Skeletal muscle cell (primary cell): ENCODE measurements around the gene B3GNT5.

Source experiments
- DNase-seq: peaks from one replicate; pipeline ENCODE4 v3.0.0-alpha.2; 2010; ENCODE audit warnings: low read depth
- H3K4me3 ChIP-seq: 2 replicates; pipeline ENCODE4 v1.5.1; 2011; ENCODE audit warnings: low read depth, mild to moderate bottlenecking, control low read depth, low read length, moderate library complexity

The B3GNT5 gene

GRCh38 chr3:183261151-183261724 lies 8.2 kb downstream of the B3GNT5 start:
- H3K4me3 ChIP-seq, result no peak overlapping the region
- DNase-seq, result no peak

DNA sequence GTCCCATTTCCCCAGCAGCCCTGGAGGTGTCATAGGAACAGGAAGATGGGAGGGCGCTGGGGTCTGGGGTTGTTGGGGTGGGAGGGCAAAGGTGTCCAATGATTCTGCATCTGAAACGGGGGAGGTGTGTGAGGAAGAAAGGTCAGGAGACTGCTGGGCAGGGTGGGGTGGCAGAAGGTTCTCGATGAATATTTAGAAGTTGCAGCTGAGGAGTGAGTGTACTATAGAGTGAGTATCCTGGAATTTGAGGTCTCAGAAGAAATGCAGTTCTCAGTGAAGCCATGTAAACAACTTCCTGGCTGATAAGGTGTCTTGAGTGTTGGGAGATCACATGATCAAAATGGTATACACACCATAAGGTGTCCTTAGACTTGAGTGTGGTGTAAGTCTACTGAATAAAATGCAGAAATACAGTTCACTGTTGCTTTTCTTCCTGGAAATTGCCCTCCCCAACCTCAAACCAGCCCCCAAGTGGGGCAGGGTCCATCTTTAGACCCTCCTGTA lies 9.9 kb downstream of the B3GNT5 start:
- H3K4me3 ChIP-seq, result no peak overlapping the region
- no peak for DNase-seq

- DNase-seq, result no peak
- no peak overlapping the region for H3K4me3 ChIP-seq
Measured at GRCh38 chr3:183264268-183264667, 11.2 kb downstream of the B3GNT5 start.

GRCh38 chr3:183265157-183265642 lies 12.1 kb downstream of the B3GNT5 start:
- H3K4me3 ChIP-seq, result no peak overlapping the region
- DNase-seq, result no peak

DNA sequence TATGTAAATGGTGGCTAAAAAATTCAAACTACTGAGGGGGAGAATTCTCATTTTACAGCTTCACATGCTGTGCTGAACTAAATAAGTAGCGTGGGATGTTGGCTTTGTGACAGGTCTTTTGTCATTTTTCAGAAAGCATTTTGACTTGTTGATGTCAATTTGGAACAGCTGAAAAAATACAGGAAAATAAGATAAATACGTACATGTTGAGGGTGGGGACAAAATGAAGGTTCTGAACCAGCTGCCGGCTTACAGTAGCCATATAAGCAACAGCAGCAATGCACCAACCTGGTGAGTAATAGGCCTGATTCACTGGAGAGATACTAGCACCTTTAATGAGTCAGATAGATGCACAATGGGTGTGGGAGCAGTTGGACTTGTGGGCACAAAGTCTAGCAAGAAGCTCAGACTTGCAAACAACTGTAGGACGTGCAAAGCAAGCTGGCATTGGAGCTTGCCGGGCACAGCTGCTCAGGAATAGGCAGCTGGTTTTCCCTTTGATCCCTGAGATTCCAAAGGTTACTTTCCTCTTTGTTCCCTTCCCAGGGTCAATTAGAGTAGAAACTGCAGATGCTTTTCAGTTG lies 12.9 kb downstream of the B3GNT5 start:
- peak; percentile 94 for DNase-seq
- no peak overlapping the region for H3K4me3 ChIP-seq

- no peak overlapping the region for H3K4me3 ChIP-seq
- no peak for DNase-seq
Measured at GRCh38 chr3:183266454-183266853, 13.4 kb downstream of the B3GNT5 start.

DNA sequence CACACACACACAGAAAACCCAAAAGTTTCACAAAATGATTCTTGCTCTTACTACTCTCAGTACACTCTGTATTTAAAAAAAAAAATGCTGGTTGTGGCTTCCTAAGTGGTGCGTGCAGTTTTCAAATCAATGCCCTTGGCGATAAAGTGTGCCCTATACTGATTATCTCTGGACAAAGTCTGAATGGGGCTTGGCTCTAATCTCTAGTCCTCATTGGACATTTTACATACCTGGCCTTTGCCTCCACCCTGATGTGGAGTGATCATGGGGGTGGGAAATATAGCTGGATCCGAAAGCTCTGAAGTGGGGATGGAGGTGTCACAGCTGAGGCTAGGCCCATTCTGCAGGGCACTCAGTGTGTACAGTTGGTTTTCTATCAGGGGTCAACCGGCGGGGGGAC lies 14.1 kb downstream of the B3GNT5 start:
- H3K4me3 ChIP-seq, result no peak overlapping the region
- DNase-seq, result no peak

- no peak for DNase-seq
- no peak overlapping the region for H3K4me3 ChIP-seq
Measured at GRCh38 chr3:183268366-183268765, 15.3 kb downstream of the B3GNT5 start.

GRCh38 chr3:183269345-183269744 lies 16.3 kb downstream of the B3GNT5 start:
- no peak overlapping the region for H3K4me3 ChIP-seq
- DNase-seq, result no peak

- no peak overlapping the region for H3K4me3 ChIP-seq
- no peak for DNase-seq
Measured at GRCh38 chr3:183270344-183270743, 17.3 kb downstream of the B3GNT5 start.

- H3K4me3 ChIP-seq, result no peak overlapping the region
- DNase-seq, result no peak
Measured at GRCh38 chr3:183272142-183272541, 19.1 kb downstream of the B3GNT5 start.

GRCh38 chr3:183272791-183273190 lies 19.7 kb downstream of the B3GNT5 start:
- DNase-seq, result no peak
- no peak overlapping the region for H3K4me3 ChIP-seq

DNA sequence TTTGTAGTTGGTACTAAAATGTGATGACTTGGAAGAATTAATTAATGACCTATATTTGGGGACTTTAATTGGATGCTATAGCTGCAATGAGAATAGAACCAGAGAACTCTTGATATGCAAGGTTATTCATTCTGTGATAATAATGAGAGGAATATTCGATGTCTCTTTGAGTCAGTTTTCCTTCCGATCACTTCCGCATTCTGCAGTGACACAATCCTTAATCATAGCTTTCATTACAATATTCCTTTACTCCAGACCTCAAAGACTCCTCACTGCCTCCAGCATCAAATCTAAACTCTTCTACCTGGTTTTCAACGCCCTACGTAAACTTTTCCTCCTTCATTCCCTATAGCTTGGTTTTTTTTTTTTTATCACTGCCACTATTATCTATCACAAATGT lies 21.6 kb downstream of the B3GNT5 start:
- DNase-seq, result no peak
- H3K4me3 ChIP-seq, result no peak overlapping the region

DNA sequence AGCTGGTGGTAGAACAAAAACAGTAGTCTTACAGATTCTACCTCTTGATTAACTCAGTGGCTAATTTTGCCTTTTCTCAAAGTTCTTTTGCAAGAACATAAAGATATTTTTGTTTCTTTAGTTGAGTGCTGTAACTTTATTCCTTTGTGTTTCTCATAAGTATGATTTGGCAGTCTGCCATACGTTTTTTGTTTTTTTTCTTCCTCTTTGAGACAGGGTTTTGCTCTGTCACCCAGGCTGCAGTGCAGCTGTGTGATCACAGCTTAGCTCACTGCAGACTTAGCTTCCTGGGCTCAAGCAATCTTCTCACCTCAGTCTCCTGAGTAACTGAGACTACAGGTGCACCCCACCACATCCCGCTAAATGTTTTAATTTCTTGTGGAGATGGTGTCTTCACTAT lies 22.4 kb downstream of the B3GNT5 start:
- H3K4me3 ChIP-seq, result no peak overlapping the region
- DNase-seq, result peak; percentile 60

- no peak overlapping the region for H3K4me3 ChIP-seq
- DNase-seq, result no peak
Measured at GRCh38 chr3:183275937-183276336, 22.9 kb downstream of the B3GNT5 start.

- no peak overlapping the region for H3K4me3 ChIP-seq
- DNase-seq, result no peak
Measured at GRCh38 chr3:183277260-183277659, 24.2 kb downstream of the B3GNT5 start.

DNA sequence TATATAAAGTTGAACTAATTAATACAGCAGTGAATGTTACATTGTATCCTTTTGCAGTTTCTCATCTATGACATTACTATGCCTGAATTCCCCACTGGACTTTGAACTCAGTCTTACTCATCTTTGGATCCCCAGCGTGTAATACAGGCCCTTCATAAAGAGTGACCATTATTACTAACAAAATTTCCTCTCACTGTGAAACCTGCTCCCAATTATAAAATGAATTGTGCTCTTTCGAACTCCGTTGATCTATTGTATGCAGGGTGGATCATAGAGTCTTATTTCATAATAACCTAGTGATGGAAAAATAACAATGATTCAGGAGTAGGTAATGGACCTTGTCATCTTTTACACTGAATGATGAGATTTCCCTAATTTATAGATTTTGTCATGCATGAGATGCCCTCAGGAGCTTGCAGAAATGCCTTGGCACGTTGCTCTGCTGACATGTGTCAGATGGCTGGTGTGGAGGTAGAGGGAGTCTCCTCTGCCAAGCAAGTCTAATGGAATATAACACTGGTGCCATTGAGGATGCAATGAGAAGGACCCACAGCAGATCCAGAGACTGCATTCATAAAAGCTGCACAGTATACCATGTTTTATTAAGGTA lies 25.5 kb downstream of the B3GNT5 start:
- no peak for DNase-seq
- H3K4me3 ChIP-seq, result no peak overlapping the region

- no peak for DNase-seq
- no peak overlapping the region for H3K4me3 ChIP-seq
Measured at GRCh38 chr3:183279371-183279770, 26.3 kb downstream of the B3GNT5 start.

GRCh38 chr3:183281126-183281797 lies 28.2 kb downstream of the B3GNT5 start:
- no peak overlapping the region for H3K4me3 ChIP-seq
- DNase-seq, result no peak

DNA sequence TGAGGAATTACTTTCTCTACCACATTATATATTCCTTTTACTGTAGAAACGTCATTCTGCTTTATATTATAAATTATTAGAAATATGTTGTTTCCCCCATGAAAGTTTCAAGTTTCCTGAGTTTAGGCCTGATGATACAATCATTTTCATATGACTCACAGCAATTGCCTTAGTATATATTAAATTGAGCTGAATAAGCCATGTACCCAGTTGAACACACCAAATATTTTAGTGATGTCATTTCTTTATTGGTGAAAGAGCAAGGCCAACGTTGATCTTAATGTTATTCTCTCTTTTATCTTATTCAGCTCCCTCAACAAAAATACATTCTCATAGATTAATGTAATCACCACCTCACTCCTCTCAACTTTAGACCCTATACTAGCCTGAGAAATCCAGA lies 30.8 kb downstream of the B3GNT5 start:
- DNase-seq, result no peak

More for the DNA sequence above, 30.8 kb downstream of the B3GNT5 start:
- H3K4me3 ChIP-seq, result no peak overlapping the region
